HepG2 (cell line): ENCODE measurements around the gene RHCE. TPM values are rescaled to one million over a fixed set of nuclear protein-coding genes. Genes with fewer than 3 reads are reported as not detected.

ENCODE experiments used
- CBX2 ChIP-seq, 2 experiments: fragments of 200-600 bp in 1 of 2; sonication (generic); formaldehyde crosslinking in 1 of 2; IDR thresholded peaks; 2 replicates each; pipeline versions ENCODE4 v1.7.0 to v1.8.1; 2018 to 2022; ENCODE audit warnings: low read depth in 2 of 2, low read length in 1 of 2, mild to moderate bottlenecking in 1 of 2, missing genetic modification reagents in 1 of 2
- DR1 ChIP-seq: sonication (generic); formaldehyde crosslinking; IDR thresholded peaks from 2 replicates; pipeline ENCODE4 v1.8.0; 2021; ENCODE audit warnings: mild to moderate bottlenecking, missing genetic modification reagents, inconsistent platforms
- GPBP1L1 ChIP-seq: sonication (generic); formaldehyde crosslinking; IDR thresholded peaks from 2 replicates; pipeline ENCODE4 v1.5.0; 2020; ENCODE audit warnings: mild to moderate bottlenecking, missing genetic modification reagents
- HHEX ChIP-seq: IDR thresholded peaks from 2 replicates; pipeline ENCODE4 v1.6.1; 2016; ENCODE audit warnings: control low read depth
- JUND ChIP-seq: sonication (generic); formaldehyde crosslinking; IDR thresholded peaks from 2 replicates; pipeline ENCODE4 v1.8.0; 2022; ENCODE audit warnings: mild to moderate bottlenecking, missing genetic modification reagents
- RNF219 ChIP-seq: sonication (generic); formaldehyde crosslinking; IDR thresholded peaks from 2 replicates; pipeline ENCODE4 v1.5.0; 2020; ENCODE audit warnings: mild to moderate bottlenecking, missing genetic modification reagents
- ZNF276 ChIP-seq: sonication (generic); formaldehyde crosslinking; IDR thresholded peaks from 2 replicates; pipeline ENCODE4 v1.4.0; 2020; ENCODE audit warnings: mild to moderate bottlenecking, low read depth, missing genetic modification reagents
- ZNF367 ChIP-seq: sonication (generic); formaldehyde crosslinking; IDR thresholded peaks from 2 replicates; pipeline ENCODE4 v1.4.0; 2020; ENCODE audit warnings: missing genetic modification reagents, borderline replicate concordance
- ZNF562 ChIP-seq: sonication (generic); formaldehyde crosslinking; IDR thresholded peaks from 2 replicates; pipeline ENCODE4 v1.8.0; 2022; ENCODE audit warnings: missing genetic modification reagents, borderline replicate concordance
- ZNF720 ChIP-seq: sonication (generic); formaldehyde crosslinking; IDR thresholded peaks from 2 replicates; pipeline ENCODE4 v1.4.0; 2020; ENCODE audit warnings: missing genetic modification reagents
- ZSCAN31 ChIP-seq: sonication (generic); formaldehyde crosslinking; IDR thresholded peaks from 2 replicates; pipeline ENCODE4 v1.5.0; 2020; ENCODE audit warnings: low read depth, mild to moderate bottlenecking, missing genetic modification reagents
- polyA plus RNA-seq, 8 experiments: library from polyadenylated mRNA; depleted of rRNA in 3 of 8; stranded (reverse) in 7 of 8; unstranded in 1 of 8; fragments of >200 nt; fragmentation: Illumina TruSeq in 4 of 8; extraction: Trizol in 4 of 8; gene quantifications; 2 replicates each; pipeline versions ENCODE4 v1.2.1 to v1.2.3, GENCODE V29; 2011 to 2016; ENCODE audit warnings: low read depth in 4 of 8, missing spikeins in 1 of 8, mixed read lengths in 1 of 8; ENCODE audit not compliant: insufficient read depth in 1 of 8
- total RNA-seq, 5 experiments: library from RNA; depleted of rRNA; stranded (reverse); fragments of >200 nt; fragmentation: Illumina TruSeq; extraction: Trizol; gene quantifications; 2 replicates each; pipeline ENCODE4 v1.2.3, GENCODE V29; 2016; ENCODE audit warnings: low read depth in 1 of 5
- TF ChIP-seq, protein P1 (sequence below): sonication (generic); formaldehyde crosslinking; IDR thresholded peaks from 2 replicates; pipeline ENCODE4 v1.4.0; 2020; ENCODE audit warnings: mild to moderate bottlenecking, missing genetic modification reagents
- TF ChIP-seq, protein P2 (sequence below), 2 experiments: sonication (generic) in 1 of 2; formaldehyde crosslinking in 1 of 2; IDR thresholded peaks; 2 replicates each; pipeline versions ENCODE4 v1.6.1 to v1.9.0; 2014 to 2022; ENCODE audit warnings: antibody characterized with exemption in 1 of 2, borderline replicate concordance in 1 of 2, inconsistent platforms in 1 of 2, low read depth in 1 of 2, missing genetic modification reagents in 1 of 2

The RHCE gene
- total and polyA plus RNA-seq, 2 of the 13 experiments (the other 11 are each of a cell fraction or from before 2014, with no cell fraction given) = 0.30 TPM; not detected in 1

- TF ChIP-seq, protein P1, sequence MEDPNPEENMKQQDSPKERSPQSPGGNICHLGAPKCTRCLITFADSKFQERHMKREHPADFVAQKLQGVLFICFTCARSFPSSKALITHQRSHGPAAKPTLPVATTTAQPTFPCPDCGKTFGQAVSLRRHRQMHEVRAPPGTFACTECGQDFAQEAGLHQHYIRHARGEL (CRISPR knock-in tag) = no peak
- no peak for TF ChIP-seq JUND (CRISPR knock-in tag)
- no peak for TF ChIP-seq ZNF367 (CRISPR knock-in tag)
- TF ChIP-seq RNF219 (CRISPR knock-in tag) = no peak
- no peak for TF ChIP-seq ZNF276 (CRISPR knock-in tag)
- TF ChIP-seq GPBP1L1 (CRISPR knock-in tag) = no peak
- TF ChIP-seq, protein P2, sequence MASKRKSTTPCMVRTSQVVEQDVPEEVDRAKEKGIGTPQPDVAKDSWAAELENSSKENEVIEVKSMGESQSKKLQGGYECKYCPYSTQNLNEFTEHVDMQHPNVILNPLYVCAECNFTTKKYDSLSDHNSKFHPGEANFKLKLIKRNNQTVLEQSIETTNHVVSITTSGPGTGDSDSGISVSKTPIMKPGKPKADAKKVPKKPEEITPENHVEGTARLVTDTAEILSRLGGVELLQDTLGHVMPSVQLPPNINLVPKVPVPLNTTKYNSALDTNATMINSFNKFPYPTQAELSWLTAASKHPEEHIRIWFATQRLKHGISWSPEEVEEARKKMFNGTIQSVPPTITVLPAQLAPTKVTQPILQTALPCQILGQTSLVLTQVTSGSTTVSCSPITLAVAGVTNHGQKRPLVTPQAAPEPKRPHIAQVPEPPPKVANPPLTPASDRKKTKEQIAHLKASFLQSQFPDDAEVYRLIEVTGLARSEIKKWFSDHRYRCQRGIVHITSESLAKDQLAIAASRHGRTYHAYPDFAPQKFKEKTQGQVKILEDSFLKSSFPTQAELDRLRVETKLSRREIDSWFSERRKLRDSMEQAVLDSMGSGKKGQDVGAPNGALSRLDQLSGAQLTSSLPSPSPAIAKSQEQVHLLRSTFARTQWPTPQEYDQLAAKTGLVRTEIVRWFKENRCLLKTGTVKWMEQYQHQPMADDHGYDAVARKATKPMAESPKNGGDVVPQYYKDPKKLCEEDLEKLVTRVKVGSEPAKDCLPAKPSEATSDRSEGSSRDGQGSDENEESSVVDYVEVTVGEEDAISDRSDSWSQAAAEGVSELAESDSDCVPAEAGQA (IDR thresholded peaks at IDR 0.05; ENCODE audit: low read depth) = no peak
- TF ChIP-seq, protein P2 (CRISPR knock-in tag; IDR thresholded peaks at IDR 0.05; ENCODE audit: borderline replicate concordance) = no peak
- TF ChIP-seq DR1 = peak; percentile 45
- no peak for TF ChIP-seq ZNF562 (CRISPR knock-in tag)
- no peak for TF ChIP-seq HHEX (CRISPR knock-in tag)
- no peak for TF ChIP-seq CBX2 (IDR thresholded peaks at IDR 0.05; ENCODE audit: low read depth, low read length)
- TF ChIP-seq CBX2 (CRISPR knock-in tag; IDR thresholded peaks at IDR 0.05; ENCODE audit: low read depth) = no peak
- 0 out of 2 replicates have a peak, but pooled peaks have one; percentile 18 for TF ChIP-seq ZSCAN31
- no peak for TF ChIP-seq ZNF720
Observed at GRCh38 chr1:25430073-25430966, 9.7 kb upstream of the RHCE start, which contains the start of gene MACO1 (continued).
